ENCODE results near the gene LYRM4.
A peak's percentile ranks its signal among the peaks of the same experiment; 100 is the strongest.

The LYRM4 gene

GRCh38 chr6:5116243-5116991 is 144.3 kb downstream of the LYRM4 start:
- no peak for DNase-seq

GRCh38 chr6:5115168-5115567 is 145.6 kb downstream of the LYRM4 start:
- DNase-seq = no peak

- DNase-seq = no peak
Measured at GRCh38 chr6:5113096-5113495, 147.7 kb downstream of the LYRM4 start.

- peak; percentile 43 for DNase-seq
Measured at GRCh38 chr6:5112066-5112799, 148.5 kb downstream of the LYRM4 start.

- no peak for DNase-seq
Measured at GRCh38 chr6:5111626-5112025, 149.1 kb downstream of the LYRM4 start.

- DNase-seq = no peak
Measured at GRCh38 chr6:5110246-5110645, 150.5 kb downstream of the LYRM4 start.

GRCh38 chr6:5109436-5109835 is 151.3 kb downstream of the LYRM4 start:
- DNase-seq = no peak

GRCh38 chr6:5108536-5109150 is 152.1 kb downstream of the LYRM4 start:
- no peak for DNase-seq

GRCh38 chr6:5108068-5108467 is 152.7 kb downstream of the LYRM4 start:
- no peak for DNase-seq

- no peak for DNase-seq
Measured at GRCh38 chr6:5107341-5107740, 153.4 kb downstream of the LYRM4 start.

- DNase-seq = no peak
Measured at GRCh38 chr6:5105146-5105545, 155.6 kb downstream of the LYRM4 start.

- DNase-seq = no peak
Measured at GRCh38 chr6:5104667-5105066, 156.1 kb downstream of the LYRM4 start.

GRCh38 chr6:5103250-5103649 is 157.5 kb downstream of the LYRM4 start:
- no peak for DNase-seq

- DNase-seq = no peak
Measured at GRCh38 chr6:5102267-5102970, 158.3 kb downstream of the LYRM4 start.

GRCh38 chr6:5100806-5101205 is 159.9 kb downstream of the LYRM4 start:
- no peak for DNase-seq

GRCh38 chr6:5099537-5099936 is 161.2 kb downstream of the LYRM4 start:
- no peak for DNase-seq

- no peak for DNase-seq
Measured at GRCh38 chr6:5098501-5099270, 162.1 kb downstream of the LYRM4 start.

- no peak for DNase-seq
Measured at GRCh38 chr6:5096482-5096881, 164.3 kb downstream of the LYRM4 start.

GRCh38 chr6:5095236-5095635 is 165.5 kb downstream of the LYRM4 start:
- DNase-seq = no peak

- no peak for DNase-seq
Measured at GRCh38 chr6:5094327-5094726, 166.4 kb downstream of the LYRM4 start.

- DNase-seq = no peak
Measured at GRCh38 chr6:5093231-5094015, 167.3 kb downstream of the LYRM4 start.
